GM12872 (cell line): ENCODE measurements around the gene PARVG.
A peak's percentile ranks its signal among the peaks of the same experiment; 100 is the strongest.

Source experiments
- CTCF ChIP-seq: IDR thresholded peaks from 3 replicates; pipeline ENCODE4 v1.5.1; 2011; ENCODE audit warnings: low read depth, mild to moderate bottlenecking, low read length, moderate library complexity; ENCODE audit not compliant: insufficient read depth

PARVG gene

DNA sequence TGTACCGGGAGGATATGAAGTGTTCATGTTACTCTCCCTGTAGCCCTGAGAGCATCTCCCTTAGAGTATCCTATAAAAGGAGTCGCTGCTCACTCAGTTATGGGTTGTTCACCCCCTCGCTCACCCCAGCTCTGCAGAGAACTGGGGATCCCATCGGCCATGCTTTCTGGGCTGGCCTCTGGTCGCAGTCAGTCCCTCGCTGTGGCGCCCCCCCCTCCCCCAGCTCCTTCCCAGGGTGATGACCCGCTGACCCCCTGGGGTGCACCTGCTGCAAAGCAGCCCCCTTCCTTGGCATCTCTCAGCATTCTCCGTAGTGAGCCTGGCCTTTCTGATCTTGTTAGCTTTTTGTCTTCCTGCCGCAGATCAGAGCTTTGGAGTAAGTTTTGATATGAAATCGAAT lies 10.3 kb upstream of the PARVG start:
- TF ChIP-seq CTCF, result no peak

DNA sequence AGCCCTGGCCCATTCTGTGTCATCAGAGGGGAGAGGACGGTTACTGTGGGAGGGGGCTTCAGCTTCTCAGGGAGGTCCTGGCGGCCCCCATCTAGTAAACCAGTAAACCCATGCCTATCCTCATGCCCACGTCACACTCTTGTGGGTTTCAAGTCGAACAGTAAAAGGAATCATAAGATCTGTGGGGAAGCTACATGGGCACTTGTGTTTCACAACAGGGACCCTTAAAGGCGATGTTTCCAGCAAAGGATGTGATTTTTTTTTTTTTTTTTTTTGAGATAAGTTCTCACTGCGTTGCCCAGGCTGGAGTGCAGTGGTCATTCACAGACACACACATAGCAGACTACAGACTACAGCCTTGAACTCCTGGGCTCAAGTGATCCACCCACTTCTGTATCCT lies 9.2 kb upstream of the PARVG start:
- no peak for TF ChIP-seq CTCF

DNA sequence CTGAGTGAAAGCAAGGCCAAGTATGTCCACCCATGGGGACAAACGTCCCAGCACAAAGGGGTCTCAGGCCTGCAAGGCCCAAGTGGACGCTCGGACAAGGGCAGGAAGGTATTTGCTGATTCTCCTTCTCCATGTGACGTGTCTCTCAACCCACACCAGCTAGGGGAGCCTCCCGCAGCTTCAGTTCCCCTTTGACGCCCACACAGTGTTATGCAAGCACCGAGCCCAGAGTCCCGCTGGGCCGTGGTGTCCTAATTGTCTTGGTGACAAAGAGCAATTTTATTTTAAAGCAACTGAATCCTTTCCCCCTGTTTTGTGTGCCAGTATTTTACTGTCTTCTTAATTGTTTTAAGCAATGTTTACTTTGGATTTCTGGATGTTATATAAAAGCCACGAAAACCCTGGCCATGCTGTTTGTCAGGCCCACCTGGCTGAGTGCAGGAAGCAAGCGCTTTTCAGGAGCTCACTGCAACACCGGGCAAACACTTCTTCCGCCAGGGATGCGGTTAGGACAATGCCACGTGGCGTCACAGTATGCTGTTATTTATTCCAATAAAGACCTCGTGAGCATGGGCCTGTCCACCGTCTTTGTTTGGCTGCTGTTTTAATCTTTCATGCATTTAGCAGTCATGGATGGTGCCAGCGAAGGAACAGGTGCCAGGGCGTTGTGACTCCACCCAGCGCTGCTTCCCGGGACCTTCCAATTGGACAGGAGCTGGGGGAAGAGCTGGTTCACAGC lies 8.2 kb upstream of the PARVG start:
- TF ChIP-seq CTCF, result no peak

- no peak for TF ChIP-seq CTCF
These were observed 7.6 kb upstream of the PARVG start for GRCh38 chr22:44173154-44173553.

DNA sequence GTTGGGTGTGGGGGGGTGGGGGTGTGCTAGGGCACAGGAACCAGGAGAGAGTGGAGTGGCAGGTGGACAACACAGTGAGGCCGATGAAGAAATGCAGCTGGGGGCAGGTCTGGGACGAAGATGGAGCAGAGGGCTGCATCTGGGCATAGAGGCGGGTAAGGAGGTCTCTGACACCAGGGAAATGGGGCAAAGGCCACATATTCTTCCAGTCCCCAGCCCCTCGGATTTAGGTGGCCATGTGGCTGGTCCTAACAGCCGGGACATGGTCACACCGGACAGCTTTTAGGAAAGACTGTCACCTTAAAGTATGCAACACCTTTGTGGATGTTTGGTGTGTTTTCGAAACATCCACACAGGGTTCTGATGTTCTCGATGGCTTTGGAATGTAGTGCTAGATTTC lies 5.0 kb upstream of the PARVG start:
- TF ChIP-seq CTCF, result no peak

DNA sequence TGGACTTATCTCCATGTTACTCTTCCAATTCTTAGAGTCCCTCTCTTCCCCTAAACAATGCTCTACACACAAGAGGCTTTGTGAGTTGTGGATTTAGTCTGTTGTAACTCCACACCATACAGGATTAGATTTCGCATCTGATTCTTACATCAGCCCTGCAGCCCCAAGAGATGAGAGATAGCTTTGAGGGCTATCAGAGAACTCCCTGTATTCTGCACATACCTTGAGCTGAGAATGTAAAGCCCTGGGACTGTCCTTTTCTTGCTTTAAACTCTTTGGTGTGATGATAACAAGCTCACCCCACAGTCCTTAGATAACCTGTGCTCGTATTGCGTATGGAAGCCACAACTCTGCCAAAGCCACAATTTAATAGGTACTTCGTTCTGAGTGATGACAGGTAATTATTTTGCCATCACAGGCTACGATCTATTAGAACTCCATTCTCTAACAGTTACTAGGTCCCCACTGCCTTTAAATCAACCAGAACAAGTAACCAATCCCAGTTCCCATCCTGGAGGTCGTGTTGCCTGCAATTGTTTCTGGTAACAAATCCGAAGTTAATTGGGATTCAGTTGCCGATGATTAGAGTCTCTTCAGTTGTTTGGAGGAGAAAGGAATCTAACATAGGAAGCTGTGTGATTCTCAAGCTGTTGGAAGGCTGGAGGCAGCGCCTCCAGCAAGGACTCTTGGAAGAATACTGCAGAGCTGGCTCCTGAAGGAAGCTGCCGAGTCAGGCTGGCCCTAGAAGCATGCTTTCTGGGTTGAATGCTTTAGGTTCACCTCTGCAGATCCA lies 1.3 kb upstream of the PARVG start:
- TF ChIP-seq CTCF, result no peak

DNA sequence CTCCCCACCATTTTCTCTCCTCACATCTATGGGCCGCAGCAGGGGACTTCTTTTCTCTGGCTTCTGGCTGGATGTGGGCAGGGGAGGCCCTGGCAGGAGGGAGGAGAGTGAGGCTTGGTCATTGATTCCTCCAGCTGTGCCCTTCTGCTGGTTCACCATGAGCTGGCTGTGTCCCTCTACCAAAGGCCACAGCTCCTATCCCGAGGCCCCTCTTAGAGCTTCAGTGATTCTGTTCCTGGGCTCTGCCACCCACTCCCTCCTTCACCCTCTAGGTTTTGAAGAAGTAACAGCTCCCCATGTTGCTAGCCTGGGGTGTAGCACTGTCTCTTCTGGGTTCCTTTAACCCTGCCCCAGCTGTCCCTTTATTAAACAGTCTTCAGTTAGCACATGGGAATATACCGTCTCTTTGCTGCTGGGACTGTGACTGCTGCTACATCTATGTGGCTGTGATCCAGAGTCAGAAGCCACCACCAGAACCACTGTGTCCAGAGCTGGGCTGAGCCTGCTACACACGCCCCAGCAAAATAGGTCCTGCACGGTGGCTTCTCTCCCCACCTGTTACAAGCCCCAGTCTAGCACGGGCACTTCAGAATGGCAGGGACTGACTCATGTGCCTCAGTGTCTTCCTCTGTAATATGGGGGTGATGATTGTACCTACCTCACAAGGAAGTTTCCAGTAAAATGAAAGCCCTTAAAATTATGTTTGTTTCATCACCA lies 578 bp upstream of the PARVG start:
- 0 out of 3 replicates have a peak, but pooled peaks have one; percentile 8 for TF ChIP-seq CTCF
